GOT3 (cell line): ENCODE results near the gene CD47.

Experiments
- DNase-seq: peaks from one replicate; lab custom pipeline; 2025; ENCODE audit warnings: mixed read lengths; lab: John Stamatoyannopoulos, UW

CD47 gene

DNA sequence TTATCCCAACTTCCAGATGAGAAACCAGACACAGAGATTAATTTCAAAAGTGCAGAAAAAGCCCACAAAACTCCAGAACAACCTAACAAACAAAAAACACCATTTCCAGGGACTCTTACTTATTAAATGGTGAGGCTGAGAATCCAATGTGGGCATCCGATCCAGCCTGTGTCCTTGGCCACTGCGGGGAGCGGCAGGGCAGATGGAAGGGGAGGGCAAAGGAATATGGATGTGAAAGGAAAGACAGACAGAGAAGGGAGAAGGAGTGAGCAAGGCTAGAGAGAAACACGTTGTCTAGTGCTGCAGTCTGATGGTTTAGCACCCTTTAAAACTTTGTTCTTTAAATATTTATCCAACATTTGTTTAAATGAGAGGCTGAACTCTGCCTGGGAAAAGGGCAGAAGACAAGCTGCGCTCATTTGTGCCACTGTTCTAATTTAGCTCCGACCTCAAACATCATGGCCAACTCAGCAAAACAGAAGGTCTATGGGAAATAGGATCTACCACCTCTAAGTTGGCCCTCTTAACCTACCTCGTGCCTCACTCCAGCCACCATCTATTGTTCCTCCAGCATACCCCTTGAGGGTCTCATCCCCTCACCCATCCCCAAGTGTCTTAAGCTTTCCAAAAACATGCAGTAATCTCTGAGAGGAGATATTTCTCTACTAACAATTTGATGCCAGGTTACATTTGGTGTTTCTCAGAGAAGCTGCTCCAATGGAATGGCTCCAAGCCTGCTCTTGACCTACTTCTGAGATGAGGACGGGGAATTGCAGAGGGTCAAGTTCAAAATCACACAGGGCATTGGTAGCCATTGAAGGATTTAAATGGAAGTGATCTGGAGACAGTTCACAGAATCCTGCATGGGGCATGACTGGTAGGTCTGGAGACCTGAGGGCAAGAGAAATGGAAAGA, 77.4 kb downstream of the CD47 start:
- DNase-seq = no peak

DNA sequence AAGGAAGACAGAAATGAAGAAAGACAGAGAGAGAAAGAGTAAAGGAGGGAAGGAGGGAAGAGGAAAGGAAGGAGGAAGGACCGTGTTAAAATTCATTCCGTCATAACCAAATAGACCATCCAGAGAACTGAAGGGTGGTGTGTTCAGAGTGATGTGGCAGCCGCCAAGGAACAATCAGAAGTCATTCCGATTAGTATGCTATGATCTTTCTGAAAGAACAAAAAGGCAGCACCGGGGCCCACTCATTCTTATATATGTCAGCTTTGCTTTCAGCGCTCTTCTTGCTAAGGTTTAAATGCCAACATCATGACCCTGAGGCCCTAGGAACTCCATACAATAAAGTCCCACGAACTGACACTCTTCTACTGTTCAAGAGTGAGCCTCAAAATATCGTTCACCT, 78.5 kb downstream of the CD47 start:
- DNase-seq = no peak

GRCh38 chr3:108011616-108012015, 79.2 kb downstream of the CD47 start:
- no peak for DNase-seq

DNA sequence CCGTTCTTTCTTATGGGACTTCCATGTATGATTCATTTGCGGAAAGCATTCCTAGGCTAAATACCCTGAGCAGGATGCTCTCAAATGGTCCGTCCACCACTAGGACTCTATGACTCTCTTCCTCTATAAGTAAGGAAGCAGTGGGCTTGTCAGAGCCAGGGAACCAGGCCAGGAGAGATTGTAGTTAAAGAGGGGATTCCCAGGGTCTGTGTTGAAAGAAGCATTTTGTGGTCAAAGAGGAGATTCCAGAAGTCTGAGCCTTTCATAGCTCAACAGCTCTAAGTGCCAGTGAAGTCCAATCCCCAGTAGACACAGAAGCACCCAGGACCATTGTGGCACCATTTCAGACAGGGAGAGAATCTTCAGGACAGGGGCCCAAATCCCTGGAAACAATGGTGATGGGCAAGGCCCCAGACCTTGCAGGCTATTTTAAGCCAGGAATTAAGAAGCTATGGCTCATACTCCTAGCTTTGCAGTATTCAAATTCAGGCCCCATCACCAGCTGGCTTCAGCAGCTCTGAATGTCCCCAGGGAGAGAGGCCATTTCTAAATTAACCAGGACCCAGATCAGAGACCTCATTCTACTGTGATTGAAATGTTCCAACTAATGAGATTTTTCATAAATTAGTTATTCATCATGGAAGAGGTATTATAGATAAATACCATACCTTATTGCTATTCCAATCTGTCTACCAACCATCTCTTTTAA, 81.7 kb downstream of the CD47 start:
- DNase-seq = no peak

- DNase-seq = no peak
Measured at GRCh38 chr3:108008106-108008505, 82.7 kb downstream of the CD47 start.

DNA sequence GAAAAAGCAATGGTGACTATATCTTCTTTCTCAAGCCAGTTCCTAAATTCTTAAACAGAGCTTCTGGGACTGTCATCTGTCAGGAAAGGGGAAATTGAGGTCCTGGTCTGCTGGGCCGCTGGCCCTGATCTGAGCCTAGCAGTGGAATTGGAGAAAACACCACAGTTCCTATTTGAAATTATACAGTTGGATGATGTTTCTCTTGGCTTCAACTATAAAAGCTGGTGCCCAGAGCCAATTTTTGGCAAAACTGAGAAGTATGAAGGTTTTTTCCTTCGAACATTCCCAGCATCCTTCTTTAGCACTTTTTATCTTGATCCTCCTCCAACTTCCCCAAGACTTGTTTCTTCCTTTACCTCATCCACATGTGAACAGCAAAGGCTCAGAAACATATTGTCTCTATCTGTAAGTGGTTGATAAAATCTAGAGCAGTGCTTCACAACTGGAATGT, 83.9 kb downstream of the CD47 start:
- no peak for DNase-seq

- DNase-seq = no peak
Measured at GRCh38 chr3:108006077-108006771, 84.6 kb downstream of the CD47 start.

GRCh38 chr3:108004647-108005046, 86.2 kb downstream of the CD47 start:
- no peak for DNase-seq

- DNase-seq = no peak
Measured at GRCh38 chr3:108001457-108001856, 89.4 kb downstream of the CD47 start.

DNA sequence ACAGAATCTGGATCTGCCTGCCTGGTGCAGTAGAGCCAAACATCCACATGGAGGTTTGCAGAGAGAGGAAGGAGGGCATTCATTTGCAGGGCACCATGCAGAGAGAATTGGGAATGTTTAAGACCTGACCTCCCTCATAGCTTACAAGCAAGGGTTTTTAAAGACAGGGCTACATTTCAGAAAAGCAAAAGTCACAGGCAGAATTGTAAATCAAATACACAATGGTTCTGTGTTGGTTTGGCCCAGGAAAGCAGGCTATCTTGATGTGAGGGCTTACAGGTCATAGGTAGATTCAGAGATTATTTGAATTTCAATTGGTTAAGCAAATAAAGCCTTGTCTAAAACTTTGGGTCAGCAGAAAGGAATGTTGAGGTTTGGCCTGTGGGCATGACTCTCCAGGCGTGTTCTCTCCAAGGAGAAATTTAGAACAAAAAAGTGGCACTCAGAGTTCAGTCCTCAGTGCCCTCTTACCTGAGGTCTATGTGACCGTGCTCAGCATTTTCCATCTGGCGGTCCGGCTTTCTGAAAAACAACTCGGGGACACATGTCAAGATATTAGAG, 91.5 kb downstream of the CD47 start:
- DNase-seq = no peak

DNA sequence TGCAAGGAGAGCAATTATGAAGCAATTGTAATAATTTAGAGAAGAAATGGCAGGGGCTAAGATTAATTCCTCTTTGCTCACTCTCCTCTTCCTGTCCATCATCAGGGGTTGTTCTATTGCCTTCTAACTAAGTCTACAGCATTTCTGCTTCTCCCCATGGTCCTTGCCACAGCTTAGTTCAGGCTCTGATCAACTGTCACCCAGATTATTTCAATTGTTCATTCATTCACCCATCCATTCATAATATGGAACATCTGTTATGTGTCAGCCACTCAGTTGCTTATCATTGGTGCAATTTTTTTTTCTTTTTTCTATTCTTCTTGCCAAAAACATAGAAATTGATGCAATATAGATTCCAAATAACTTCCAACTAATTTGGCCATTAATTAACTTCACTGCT, 93.2 kb downstream of the CD47 start:
- DNase-seq = no peak

DNA sequence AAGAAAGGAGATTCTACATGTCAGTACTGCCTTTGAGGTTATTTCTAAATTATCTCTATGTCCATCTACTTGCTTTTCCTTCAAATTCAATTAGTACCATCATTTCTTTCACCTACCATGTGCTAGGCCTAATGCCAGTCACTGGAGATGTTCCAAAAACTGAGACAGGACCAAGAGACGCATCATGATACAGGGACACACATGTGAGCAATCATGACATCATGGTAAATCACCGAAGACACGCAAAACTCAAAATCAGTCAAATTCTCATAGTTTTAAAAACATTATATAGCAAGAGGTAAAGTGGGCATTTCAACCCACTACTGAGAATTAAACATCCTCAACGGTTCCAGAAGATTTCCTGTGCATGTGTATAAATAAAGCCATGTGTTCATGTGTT, 95.0 kb downstream of the CD47 start:
- DNase-seq = no peak

DNA sequence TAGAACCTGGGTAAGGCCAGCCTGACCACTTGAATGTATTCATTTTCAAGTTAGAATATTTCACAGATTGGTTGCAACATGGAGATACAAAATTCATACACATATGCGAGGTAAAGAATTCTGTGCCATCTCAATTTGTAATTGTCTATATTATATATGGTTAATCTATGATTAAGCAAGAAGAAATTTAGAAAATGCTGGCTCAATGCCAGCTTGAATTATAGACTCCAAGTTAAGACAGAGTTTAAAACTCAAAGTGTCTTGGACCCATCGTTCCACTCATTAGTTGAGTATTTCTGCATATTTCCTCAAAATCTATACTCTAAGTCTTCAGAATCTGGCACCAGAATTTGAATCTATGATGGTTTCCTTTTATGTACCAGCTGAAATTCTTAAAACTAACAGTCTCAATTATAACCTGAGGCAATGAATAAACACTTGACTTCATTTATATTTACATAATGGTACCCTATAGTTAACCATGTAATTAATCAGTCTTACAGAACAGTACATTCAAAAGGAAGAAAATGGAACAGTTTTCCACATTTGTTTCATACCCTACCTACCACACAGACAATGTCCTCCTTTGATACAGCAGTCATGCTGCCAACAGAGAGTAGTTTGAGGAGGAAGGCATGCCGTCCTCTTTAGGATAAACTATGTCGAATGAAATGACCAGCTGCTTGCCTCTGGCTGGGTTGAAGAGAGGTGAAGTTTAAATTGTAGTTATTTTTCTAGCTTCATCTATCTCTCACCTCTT, 95.7 kb downstream of the CD47 start:
- DNase-seq = no peak

- no peak for DNase-seq
Measured at GRCh38 chr3:107994181-107994580, 96.7 kb downstream of the CD47 start.

DNA sequence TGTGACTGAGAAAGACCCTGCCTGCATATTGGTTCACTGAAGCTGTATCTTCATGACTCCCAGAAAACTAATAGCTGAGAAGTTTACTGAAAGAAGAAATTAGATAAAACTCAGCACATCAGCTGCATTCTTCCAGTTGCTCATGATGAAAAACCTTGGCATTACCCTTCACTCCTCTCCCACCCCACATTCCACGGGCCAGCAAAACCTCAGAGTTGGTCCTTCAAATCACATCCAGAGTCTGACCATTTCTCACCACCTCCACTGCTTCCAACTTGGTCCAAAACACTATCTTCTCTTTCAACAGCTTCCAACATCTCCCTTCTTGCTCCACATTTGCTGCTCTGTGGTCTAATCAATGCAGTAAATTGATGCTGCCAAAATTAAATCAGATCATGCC, 97.1 kb downstream of the CD47 start:
- no peak for DNase-seq
